Measurements from ENCODE around the gene GLI2. TPM values are rescaled to one million over a fixed set of nuclear protein-coding genes. Genes with fewer than 3 reads are reported as not detected.

The GLI2 gene
- total RNA-seq, 2 experiments from 2014 or later = not detected

DNA sequence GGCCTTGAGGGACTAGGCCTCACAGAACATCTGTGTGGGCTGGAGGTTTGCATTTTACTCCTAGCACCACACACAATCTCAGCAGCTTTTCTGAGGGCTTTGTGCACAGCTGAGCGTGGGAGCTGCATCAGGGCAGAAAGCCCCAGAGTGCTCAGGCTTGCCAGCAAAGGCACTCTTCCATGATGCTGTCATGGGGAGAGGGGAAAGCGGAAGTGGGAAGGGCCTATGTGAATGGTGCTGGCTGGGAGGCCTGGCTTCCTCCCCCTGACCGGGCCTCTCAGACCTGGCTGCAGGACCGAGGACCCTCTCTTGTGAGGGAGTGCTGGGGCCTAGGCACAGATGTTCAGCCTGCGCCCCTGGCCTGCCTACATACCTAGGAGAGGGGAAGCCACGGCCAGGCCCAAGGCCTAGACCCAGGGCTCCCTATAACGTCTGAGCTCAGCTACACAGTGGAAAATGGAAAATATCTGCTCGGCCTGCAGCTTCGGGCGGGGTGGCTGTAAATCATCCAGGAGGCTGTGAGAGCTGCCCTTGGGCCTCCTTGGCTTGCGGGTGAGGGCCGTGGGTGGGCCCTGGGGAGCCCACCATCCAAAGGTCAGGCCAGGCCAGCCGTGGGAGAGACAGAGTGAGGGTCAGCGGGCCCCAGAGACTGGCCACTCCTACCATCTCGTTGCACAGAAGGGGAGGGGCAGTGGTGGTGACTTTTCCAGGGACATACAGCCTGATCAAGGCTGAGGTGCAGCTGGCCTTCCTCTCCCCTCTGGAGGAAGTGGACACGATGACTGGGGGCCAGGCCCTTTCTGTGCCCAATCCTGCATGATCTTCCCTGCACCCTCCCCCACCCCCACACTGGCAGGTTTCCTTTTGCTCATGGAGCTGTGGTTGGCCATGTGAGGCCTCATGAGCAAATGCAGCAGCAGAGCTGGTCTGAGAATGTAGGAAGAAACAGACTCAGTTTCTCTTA, 22.8 kb downstream of the GLI2 start:
- Mint-ChIP-seq H3K9me3 (no peaks in the 10 kb centered on the region), H3K27ac (no peak overlapping the region), H3K36me3 (no peaks in the 10 kb centered on the region), H3K4me1 (ENCODE audit: low read depth) (no peaks in the 10 kb centered on the region), H3K4me3 (no peak overlapping the region), H3K27me3 (peaks cover 3% of the 10 kb centered on the region)
- intact Hi-C loops (cut with micrococcal nuclease) = no loop called here
- POLR2A ChIA-PET = no interaction called here
- CTCF ChIA-PET = no interaction called here
- DNase-seq = no peak

DNA sequence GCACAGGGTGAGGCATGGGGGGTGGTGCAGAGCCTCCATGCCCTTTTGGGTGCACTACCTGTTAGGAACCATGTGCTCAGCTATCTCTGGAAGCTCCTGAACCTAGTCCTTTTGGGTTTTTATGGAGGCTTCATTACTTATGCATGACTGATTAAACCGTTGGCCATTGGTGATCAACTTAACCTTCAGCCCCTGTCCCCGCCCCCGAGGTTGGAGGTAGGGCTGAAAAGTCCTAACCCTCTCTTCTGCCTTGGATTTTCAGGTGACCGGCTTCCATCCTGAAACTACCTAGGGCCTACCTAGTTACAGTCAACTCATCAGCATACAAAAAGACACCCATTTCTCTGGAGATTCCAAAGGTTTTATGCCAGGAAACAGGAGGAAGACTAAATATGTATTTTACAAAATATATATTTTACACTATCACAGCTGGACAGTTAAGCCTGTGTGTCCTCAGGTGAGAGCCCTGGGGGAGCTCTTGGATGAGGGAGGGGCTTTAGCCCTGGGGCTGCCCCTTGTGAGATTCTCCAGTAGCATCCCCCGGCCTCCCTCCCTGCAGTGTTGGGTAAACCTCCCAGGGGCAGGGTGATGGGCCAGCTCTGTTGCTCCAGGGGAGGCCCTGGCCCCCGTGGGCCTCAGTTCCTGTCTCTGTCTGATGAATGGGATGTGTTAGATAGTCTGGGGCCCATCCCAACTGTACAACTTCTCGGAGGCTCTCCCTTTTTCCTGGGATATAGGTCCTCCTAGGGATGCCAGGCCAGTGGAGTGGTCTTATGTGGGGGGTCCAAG, 24.1 kb downstream of the GLI2 start:
- no peaks in the 10 kb centered on the region for H3K9me3 Mint-ChIP-seq
- peaks cover 2% of the 10 kb centered on the region for H3K27me3 Mint-ChIP-seq
- H3K36me3 Mint-ChIP-seq = no peaks in the 10 kb centered on the region
- no peak overlapping the region for H3K27ac Mint-ChIP-seq
- no peak overlapping the region for H3K4me3 Mint-ChIP-seq
- POLR2A ChIA-PET = no interaction called here
- intact Hi-C loops (cut with micrococcal nuclease) = no loop called here
- no peak for DNase-seq
- no peaks in the 10 kb centered on the region for H3K4me1 Mint-ChIP-seq (ENCODE audit: low read depth)
- CTCF ChIA-PET = no interaction called here

DNA sequence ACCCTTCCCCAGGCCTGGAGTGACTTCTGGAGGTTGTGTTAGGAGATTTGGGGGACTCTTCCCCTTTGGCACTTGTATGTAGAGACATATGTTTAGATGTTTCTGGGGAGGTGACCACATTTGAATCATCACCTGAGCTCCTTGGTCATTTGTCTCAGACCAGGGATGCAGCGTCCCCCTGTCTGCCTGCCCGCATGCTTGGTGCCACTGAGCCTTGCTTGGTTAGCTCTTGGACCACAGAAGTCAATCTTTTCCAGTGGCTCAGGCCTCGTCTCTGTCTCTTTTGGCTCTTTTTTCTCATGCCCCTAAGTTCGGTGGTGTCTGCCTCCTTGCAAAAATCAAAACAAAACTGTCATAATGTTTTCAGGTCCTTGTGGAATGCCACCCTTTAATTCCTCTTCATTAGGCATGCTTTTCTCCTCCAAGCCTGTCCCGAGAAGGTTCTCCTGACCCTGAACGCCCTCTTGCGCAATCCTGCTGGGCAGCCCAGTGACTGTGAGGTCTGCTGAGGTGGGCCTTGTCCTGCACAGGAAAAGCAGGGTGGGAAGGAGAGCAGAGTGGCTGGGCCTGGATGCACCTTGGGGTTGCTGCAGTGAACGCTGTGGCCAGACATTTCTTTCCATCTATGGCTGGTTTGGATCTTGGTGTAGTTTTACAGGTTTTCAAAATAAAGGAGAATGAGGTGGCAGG, 24.9 kb downstream of the GLI2 start:
- CTCF ChIA-PET = no interaction called here
- DNase-seq = no peak

DNA sequence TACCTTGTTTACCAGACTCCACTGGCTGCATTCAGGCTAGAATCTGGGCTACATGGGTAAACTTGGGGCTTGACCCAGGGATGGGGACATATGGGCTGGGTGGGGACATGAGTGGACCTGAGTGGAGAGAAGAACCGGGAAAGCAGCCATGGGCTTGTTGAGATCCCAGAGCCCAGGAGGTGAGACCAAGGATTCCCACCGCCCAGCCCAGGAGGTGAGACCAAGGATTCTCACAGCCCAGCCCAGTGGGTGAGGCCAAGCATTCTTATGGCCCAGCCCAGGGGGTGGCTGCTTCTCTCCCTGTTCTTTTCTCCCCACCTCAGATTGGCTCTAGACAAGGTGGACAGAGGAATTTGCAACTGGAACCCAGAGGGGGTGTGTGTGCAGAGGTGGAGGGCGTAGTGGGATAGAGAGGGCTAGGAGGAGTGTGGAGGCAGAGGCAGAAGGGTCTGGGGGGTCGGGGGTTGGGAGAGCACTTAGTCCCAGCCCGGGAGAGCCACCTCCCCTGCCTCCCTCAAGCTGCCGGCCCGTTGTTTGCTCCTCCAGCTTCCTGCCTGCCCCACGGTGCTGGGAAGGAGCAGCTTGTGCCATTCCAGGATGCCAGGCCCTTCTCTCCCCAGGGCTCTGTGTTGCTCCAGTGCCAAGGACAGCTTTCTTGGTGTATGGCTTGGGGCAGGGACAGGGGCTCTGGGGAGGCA, 25.6 kb downstream of the GLI2 start:
- H3K27ac Mint-ChIP-seq = no peak overlapping the region
- no peaks in the 10 kb centered on the region for H3K4me1 Mint-ChIP-seq (ENCODE audit: low read depth)
- ChIA-PET POLR2A (no interaction called here), CTCF (no interaction called here)
- DNase-seq = no peak
- H3K27me3 Mint-ChIP-seq = peaks cover 2% of the 10 kb centered on the region
- H3K4me3 Mint-ChIP-seq = no peak overlapping the region
- no peaks in the 10 kb centered on the region for H3K36me3 Mint-ChIP-seq
- intact Hi-C loops (cut with micrococcal nuclease) = no loop called here
- H3K9me3 Mint-ChIP-seq = no peaks in the 10 kb centered on the region

More for the DNA sequence above, 24.9 kb downstream of the GLI2 start:
- H3K4me3 Mint-ChIP-seq = no peak overlapping the region
- intact Hi-C loops (cut with micrococcal nuclease) = no loop called here
- no peak overlapping the region for H3K27ac Mint-ChIP-seq
- POLR2A ChIA-PET = no interaction called here
- peaks cover 2% of the 10 kb centered on the region for H3K27me3 Mint-ChIP-seq
- no peaks in the 10 kb centered on the region for H3K4me1 Mint-ChIP-seq (ENCODE audit: low read depth)
- no peaks in the 10 kb centered on the region for H3K9me3 Mint-ChIP-seq
- H3K36me3 Mint-ChIP-seq = no peaks in the 10 kb centered on the region

GRCh38 chr2:120761911-120762310, 26.2 kb downstream of the GLI2 start:
- no peak overlapping the region for H3K27ac Mint-ChIP-seq
- H3K4me3 Mint-ChIP-seq = no peak overlapping the region
- no peaks in the 10 kb centered on the region for H3K4me1 Mint-ChIP-seq (ENCODE audit: low read depth)
- ChIA-PET CTCF (no interaction called here), POLR2A (no interaction called here)
- no peaks in the 10 kb centered on the region for H3K9me3 Mint-ChIP-seq
- H3K27me3 Mint-ChIP-seq = peaks cover 3% of the 10 kb centered on the region
- intact Hi-C loops (cut with micrococcal nuclease) = no loop called here
- no peaks in the 10 kb centered on the region for H3K36me3 Mint-ChIP-seq
- no peak for DNase-seq

DNA sequence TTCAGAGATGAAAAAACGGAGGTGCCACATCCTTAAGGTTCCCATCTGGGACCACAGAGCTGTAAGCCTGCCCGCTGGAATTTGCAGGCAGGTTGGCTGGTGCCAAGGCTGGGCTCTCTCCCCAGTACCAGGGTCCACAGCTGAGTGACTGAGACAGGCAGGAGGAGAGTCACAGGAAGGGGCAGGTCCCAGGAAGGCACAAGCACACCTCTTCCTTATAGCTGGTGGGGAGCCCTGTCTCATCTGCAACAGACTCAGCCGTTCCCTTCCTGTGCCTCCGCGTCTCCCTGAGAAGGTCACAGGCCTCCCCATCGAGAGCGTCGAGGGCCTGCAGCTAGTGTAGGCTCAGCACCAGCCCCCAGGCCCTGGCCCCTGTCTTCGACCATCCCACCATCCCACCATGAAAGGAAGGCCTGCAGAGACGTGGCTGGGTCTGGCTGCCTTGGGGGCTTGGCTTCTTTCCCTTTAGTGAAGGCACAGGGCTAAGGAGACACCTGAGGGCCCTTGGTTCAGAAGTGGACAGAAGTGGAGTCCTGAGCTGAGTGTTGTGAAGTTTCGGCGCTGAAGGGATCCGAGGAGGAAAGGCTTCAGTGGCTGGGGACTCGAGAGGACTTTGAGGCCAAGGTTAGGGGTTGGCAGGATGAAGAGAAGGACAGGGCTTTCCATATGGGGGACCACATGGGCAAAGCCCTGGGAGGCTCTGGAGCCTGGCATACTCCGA, 26.8 kb downstream of the GLI2 start:
- no peak for DNase-seq
- intact Hi-C loops (cut with micrococcal nuclease) = no loop called here
- no peak overlapping the region for H3K27ac Mint-ChIP-seq
- POLR2A ChIA-PET = interaction anchor here (0.6 kb wide), 1 partner anchor 1114 kb away, joined by 4 read pairs; no protein-coding TSS in a partner anchor
- no peaks in the 10 kb centered on the region for H3K9me3 Mint-ChIP-seq
- no peaks in the 10 kb centered on the region for H3K4me1 Mint-ChIP-seq (ENCODE audit: low read depth)
- CTCF ChIA-PET = no interaction called here
- no peak overlapping the region for H3K4me3 Mint-ChIP-seq
- no peaks in the 10 kb centered on the region for H3K36me3 Mint-ChIP-seq
- H3K27me3 Mint-ChIP-seq = peaks cover 3% of the 10 kb centered on the region

DNA sequence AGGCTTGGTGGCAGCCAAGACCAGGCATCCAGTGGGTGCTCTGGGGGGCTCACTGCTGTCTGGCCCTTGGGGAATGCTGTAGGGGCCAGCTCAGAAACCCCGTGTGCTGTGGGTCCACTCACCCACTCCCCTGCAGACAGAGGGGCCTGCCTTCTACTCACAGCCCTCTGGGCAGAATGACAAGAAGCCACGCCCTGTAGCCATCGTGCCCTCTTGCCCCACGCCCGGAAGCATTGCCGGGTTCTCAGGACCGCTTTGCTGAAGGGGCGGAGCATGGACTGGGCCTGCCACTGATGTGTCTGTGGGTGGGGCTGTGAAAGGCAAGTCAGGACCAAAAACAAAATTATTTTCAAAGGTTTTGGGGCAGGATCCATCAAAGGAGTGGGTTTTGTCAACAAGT, 27.8 kb downstream of the GLI2 start:
- Mint-ChIP-seq H3K4me1 (ENCODE audit: low read depth) (no peaks in the 10 kb centered on the region), H3K36me3 (no peaks in the 10 kb centered on the region), H3K4me3 (no peak overlapping the region), H3K27ac (no peak overlapping the region), H3K27me3 (peaks cover 3% of the 10 kb centered on the region), H3K9me3 (no peaks in the 10 kb centered on the region)
- no peak for DNase-seq
- CTCF ChIA-PET = no interaction called here
- intact Hi-C loops (cut with micrococcal nuclease) = no loop called here
- POLR2A ChIA-PET = no interaction called here

DNA sequence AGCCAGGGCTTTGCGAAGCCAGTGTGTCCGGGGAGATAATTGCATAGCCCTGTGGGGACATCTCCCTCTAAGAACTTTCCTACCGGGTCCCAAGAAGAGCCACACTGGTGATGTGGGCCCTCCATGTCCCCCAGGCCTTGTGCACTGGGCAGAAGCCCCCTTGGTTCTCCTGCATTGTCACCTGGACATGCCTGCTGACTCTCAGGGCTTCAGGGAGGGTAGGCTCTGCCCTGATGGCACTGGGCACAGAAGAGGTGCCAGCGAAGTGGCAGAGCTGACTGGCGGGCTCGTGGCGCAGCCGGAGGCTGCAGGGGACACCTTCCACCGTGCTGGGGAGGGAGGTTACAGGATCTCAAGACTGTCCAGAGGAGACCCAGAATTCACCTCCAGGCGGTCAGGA, 28.3 kb downstream of the GLI2 start:
- Mint-ChIP-seq H3K9me3 (no peaks in the 10 kb centered on the region), H3K27me3 (peaks cover 3% of the 10 kb centered on the region), H3K27ac (no peak overlapping the region), H3K4me3 (no peak overlapping the region), H3K4me1 (ENCODE audit: low read depth) (no peaks in the 10 kb centered on the region), H3K36me3 (no peaks in the 10 kb centered on the region)
- POLR2A ChIA-PET = no interaction called here
- no peak for DNase-seq
- intact Hi-C loops (cut with micrococcal nuclease) = no loop called here
- CTCF ChIA-PET = no interaction called here

DNA sequence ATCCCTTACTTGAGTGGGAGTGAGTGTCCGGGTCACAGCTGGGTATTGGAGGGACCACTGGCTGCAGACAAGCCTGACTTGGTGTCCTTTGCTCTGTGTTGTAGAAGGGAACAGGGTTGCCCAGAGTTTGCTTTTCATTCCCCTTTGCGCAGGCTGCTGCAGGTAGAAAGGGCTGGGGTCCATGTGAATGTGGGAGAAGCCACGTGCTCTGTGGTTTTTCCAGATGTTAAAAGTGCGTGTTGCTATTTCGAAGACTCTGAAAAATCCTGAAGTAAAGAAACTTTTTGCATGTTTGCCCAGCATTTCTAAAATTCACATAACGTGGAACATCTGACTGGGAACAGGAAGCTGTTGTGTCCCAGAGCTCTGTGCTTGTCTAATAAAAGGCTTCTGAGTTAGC, 28.8 kb downstream of the GLI2 start:
- no peaks in the 10 kb centered on the region for H3K36me3 Mint-ChIP-seq
- POLR2A ChIA-PET = no interaction called here
- peaks cover 3% of the 10 kb centered on the region for H3K27me3 Mint-ChIP-seq
- CTCF ChIA-PET = no interaction called here
- no peak for DNase-seq
- no peaks in the 10 kb centered on the region for H3K4me1 Mint-ChIP-seq (ENCODE audit: low read depth)
- H3K27ac Mint-ChIP-seq = no peak overlapping the region
- intact Hi-C loops (cut with micrococcal nuclease) = no loop called here
- no peaks in the 10 kb centered on the region for H3K9me3 Mint-ChIP-seq
- H3K4me3 Mint-ChIP-seq = no peak overlapping the region

DNA sequence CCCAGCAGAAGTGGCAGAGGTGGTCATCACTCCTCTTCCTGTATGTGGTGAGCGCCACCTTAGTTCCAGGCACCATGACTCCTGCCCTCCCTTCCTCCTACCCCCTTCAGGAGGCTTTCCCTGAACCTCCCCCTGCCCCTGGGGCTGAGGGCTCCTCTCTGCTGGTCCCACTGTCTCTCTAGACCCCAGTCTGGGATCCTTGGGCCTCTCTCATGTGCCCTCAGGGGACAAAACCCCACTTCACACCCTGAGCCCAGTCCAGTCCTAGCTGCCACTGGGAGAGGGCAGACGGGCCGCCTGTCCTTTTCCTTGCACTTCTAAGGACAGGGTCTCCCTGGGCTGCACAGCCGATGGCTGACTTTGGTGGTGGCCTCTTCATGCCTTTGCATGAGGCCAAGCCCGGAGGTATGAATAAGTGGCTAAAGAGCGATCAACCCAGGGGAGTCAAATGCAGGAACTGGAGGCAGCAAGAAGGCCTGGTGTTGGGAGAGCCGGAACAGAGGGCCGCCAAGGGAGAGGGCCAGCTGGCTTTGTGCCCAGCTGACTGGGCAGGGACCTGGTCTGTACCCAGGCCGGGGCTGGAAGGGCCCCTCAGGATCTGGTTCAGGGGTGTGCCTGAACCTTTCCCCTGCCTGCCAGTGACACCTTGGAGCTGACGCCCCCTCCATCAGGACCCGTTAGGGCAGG, 29.5 kb downstream of the GLI2 start:
- no peaks in the 10 kb centered on the region for H3K9me3 Mint-ChIP-seq
- DNase-seq = no peak
- no peaks in the 10 kb centered on the region for H3K4me1 Mint-ChIP-seq (ENCODE audit: low read depth)
- ChIA-PET CTCF (no interaction called here), POLR2A (no interaction called here)
- no peak overlapping the region for H3K4me3 Mint-ChIP-seq
- no peak overlapping the region for H3K27ac Mint-ChIP-seq
- peaks cover 3% of the 10 kb centered on the region for H3K27me3 Mint-ChIP-seq
- H3K36me3 Mint-ChIP-seq = no peaks in the 10 kb centered on the region
- intact Hi-C loops (cut with micrococcal nuclease) = no loop called here

DNA sequence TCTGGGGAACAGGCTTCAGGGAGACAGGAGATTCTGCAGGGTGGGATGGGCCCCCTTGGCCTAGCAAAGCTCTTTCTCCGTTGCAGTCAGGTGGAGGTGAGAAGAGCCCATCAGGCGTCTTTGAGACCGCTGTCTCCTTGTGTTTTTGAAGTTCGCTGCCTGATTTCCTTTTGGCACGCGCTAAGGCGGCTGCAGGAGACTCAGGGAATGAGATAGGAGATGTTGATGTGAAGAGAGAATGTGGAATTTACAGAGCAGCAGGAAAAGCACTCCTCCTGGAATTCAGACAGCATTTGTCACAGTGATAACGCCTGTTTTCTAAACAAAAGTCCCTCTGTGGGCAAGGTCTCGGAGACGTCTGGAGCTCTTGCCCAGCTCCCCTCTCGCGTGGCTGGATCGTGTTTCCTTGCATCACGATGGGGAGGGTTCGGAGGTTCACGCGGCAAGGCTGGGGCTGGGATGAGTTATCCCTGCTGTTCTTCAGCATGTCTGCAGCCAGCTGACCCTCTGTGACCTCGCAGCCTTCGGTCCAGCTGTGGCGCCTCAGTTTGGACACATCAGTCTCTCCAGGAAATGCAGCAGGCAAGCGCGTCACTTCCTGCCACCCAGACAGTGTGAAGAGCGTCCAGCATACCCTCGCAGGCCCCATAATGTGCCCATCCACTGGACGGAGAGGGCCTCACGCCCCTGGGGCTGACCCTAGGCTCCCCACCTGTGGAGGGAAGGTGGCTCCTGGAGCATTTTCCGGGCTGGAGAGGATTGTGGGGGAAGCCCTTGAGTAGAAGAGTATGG, 30.2 kb downstream of the GLI2 start:
- Mint-ChIP-seq H3K36me3 (no peaks in the 10 kb centered on the region), H3K27ac (no peak overlapping the region), H3K4me1 (ENCODE audit: low read depth) (no peaks in the 10 kb centered on the region), H3K9me3 (no peaks in the 10 kb centered on the region), H3K27me3 (peaks cover 3% of the 10 kb centered on the region), H3K4me3 (no peak overlapping the region)
- CTCF ChIA-PET = no interaction called here
- no peak for DNase-seq
- intact Hi-C loops (cut with micrococcal nuclease) = no loop called here
- POLR2A ChIA-PET = no interaction called here
